ENCODE results near the gene RALGAPA2.
"Not testable (repeated sequence)": the region's sequence is repeated elsewhere in the genome, so short reads cannot be mapped to it uniquely, and the experiment has no call there.

The RALGAPA2 gene

DNA sequence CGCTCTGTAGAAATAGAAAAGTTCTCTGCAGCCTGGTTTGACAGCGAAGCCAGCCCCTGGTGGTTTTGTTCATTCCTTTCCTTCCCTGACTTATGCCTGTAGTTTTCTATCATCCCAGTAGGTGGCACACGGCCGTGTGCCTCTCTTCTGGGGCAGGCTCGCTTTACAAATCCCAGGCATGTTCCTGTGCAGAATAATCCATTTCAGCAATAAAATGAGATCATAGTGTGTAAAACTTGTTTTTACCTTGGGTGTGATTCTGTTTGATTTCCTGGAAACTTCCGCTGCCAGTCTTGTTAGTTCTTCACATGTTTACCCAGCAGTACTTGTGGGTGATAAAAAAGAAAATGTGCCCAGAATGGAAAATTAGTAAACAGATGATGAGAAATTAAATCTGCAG is 352.0 kb downstream of the RALGAPA2 start:
- DNase-seq: no peak

- DNase-seq: no peak
Observed at GRCh38 chr20:20359628-20360027, 352.8 kb downstream of the RALGAPA2 start.

- no peak for DNase-seq
Observed at GRCh38 chr20:20358801-20359200, 353.6 kb downstream of the RALGAPA2 start.

DNA sequence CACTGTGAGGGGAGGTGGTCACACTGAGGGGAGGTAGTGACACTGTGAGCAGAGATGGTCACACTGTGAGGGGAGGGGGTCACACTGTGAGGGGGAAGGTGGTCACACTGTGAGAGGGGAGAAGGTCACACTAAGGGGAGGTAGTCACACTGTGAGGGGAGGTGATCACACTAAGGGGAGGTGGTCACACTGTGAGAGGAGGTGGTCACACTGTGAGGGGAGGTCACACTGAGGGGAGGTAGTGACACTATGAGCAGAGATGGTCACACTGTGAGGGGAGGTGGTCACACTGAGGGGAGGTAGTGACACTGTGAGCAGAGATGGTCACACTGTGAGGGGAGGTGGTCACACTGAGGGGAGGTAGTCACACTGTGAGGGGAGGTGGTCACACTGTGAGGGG is 356.9 kb downstream of the RALGAPA2 start:
- DNase-seq: not testable (repeated sequence)

DNA sequence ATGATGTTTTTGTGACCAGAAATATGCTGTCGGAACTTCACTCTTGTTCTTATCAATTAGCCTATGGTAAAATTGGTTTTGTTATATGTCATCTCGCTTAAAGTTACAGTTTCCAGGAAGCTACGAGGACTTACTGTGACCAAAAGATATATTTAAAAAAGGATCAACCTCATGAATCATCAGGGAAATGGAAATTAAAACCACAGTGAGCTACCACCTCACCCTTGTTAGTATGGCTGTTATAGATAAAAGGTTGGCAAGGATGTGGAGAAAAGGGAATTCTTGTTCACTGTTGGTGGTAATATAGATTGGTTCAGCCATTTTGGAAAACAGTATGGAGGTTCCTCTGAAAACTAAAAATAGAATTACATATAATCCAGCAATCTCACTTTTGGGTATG is 358.9 kb downstream of the RALGAPA2 start:
- DNase-seq: no peak

DNA sequence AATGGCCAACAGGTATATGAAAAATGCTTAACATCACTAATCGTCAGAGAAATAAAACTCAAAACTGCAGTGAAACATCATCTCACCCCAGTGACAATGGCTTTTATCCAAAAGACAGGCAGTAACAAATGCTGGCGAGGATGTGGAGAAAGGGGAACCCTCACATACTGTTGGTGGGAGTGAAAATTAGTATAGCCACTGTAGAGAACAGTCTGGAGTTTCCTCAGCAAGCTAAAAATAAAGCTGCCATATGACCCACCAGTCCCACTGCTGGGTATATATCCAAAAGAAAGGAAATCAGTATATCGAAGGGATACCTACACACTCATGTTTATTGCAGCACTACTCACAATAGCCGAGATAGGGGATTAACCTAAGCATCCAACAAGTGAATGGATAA is 368.0 kb downstream of the RALGAPA2 start:
- no peak for DNase-seq

DNA sequence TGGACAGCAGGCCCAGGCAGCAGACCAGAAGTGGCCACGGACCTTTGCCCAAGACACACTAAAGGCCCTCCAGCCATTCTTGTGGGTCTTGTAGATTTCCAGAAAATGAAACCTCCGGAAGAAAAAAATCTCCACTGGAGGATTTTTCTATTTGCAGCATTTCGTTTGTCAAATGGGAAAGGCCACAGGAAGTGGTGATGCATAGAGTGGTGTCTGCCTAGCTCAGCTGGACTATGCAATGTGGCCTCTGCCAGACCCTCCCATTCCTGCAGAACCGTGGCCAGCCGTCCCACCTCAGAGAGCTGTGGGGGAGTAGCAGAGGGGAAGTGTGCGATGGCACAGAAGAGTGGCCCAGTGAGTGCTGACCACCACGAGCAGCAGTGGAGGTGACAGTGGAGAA is 368.5 kb downstream of the RALGAPA2 start:
- DNase-seq: no peak

Measured in NCI-H187 treated with DMSO at 0.1 percent for 48 hours (cell line).